Activated CD4-positive, CD25-positive, alpha-beta regulatory T cell treated with anti-CD3 and anti-CD28 coated beads, Interleukin-2, amount 50 U/mL, for 24 hours (primary cell): ENCODE data around the gene TMPRSS11E.
"Not testable (repeated sequence)": the region's sequence is repeated elsewhere in the genome, so short reads cannot be mapped to it uniquely, and the experiment has no call there.

Source experiments
- ATAC-seq, 2 donors: fragments of 150-1000 bp; cut with Tn5 transposase; one replicate each; pipeline ENCODE4 v1.10.0; 2021; ENCODE audit warnings: mild to moderate bottlenecking in 1 of 2, moderate library complexity in 1 of 2

Gene TMPRSS11E

GRCh38 chr4:68462691-68463090, 15.4 kb downstream of the TMPRSS11E start:
- no peak for ATAC-seq

GRCh38 chr4:68463796-68464195, 16.5 kb downstream of the TMPRSS11E start:
- ATAC-seq: no peak

GRCh38 chr4:68465058-68465457, 17.8 kb downstream of the TMPRSS11E start:
- ATAC-seq: no peak

DNA sequence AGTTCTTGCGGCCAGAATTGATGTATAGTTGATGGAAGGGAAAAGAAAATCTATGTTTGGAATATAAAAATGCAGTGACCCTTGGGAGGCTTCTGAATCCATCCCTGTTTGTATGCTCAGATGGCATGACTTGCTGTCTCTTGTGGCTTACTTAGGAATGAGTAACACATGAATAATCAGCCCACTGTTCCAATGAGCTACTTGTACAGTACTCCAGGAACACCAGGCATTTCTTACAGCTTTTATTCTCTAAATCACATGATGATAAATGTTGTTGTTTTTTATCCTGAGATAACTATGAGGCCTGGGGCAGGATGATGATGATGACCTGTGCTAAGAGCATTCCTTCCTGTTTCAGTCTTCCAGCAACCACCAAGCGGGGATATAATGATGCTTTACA, 18.9 kb downstream of the TMPRSS11E start:
- no peak for ATAC-seq

GRCh38 chr4:68466751-68467150, 19.5 kb downstream of the TMPRSS11E start:
- no peak for ATAC-seq

DNA sequence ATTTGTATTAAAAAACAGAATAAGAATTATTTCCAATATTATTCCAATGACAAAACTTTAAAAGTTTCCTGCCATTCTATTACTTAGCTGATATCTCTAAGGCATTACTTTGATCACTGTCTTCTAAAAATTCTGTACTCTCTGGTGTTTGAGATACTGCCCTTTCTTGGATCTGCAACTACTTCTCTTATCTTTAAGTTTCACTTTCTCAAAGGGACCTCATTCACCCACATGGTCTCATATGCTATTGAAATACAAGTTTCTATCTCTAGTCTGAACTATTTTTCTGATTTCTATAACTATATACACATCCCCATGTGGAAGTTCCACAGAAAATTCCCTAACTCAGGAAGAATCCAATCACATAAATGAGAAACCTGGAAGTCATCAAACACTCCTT, 22.2 kb downstream of the TMPRSS11E start:
- ATAC-seq: no peak

DNA sequence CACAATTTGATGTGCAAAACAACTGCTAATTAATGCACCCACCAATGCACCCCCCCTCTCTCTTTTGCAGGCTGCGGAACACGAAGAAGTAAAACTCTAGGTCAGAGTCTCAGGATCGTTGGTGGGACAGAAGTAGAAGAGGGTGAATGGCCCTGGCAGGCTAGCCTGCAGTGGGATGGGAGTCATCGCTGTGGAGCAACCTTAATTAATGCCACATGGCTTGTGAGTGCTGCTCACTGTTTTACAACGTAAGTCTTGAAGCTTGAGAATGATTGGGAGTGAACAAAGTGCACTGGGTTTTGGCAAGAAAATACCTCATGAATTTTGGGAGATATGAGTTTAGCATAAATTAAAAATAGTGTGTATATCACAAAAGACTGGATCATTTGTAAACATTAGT, 28.9 kb downstream of the TMPRSS11E start:
- no peak for ATAC-seq

GRCh38 chr4:68489338-68489737, 42.1 kb downstream of the TMPRSS11E start:
- ATAC-seq: no peak

- no peak for ATAC-seq
These were observed 43.7 kb downstream of the TMPRSS11E start for GRCh38 chr4:68490826-68491457.

DNA sequence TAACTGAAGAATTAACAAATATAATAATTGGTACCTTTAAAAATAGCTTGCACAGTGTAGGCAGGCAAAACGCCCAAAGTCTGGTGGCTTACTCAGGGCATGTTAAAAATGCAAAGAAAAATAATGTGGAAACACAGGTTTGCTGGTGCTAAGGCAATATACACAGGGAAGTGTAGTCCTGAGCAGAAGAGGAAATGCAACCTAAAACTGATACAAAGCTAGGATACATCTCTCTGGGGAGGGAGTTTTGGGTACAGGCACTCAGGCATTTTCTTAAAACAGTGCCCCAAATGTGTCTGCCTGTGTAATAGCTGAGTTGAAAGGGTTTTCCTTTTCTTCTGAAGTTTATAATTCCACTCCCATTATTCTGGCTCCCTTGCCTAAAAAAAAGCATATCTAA, 47.4 kb downstream of the TMPRSS11E start:
- ATAC-seq: no peak

- ATAC-seq: peak; percentile 66 to 86
These were observed 51.2 kb downstream of the TMPRSS11E start for GRCh38 chr4:68498413-68499007.

GRCh38 chr4:68499021-68499420, 51.8 kb downstream of the TMPRSS11E start:
- ATAC-seq: no peak

GRCh38 chr4:68503462-68503861, 56.2 kb downstream of the TMPRSS11E start:
- not testable (repeated sequence) for ATAC-seq

DNA sequence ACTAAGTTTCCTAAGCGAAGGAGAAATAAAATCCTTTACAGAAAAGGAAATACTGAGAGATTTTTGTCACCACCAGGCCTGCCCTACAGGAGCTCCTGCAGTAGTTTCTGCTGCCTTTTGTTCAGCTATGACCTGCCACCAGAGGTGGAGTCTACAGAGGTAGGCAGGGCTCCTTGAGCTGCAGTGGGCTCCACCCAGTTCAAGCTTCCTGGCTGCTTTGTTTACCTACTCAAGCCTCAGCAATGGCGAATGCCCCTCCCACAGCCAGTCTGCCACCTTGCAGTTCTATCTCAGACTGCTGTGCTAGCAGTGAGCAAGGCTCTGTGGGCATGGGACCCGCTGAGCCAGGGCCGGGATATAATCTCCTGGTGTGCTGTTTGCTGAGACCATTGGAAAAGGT, 57.6 kb downstream of the TMPRSS11E start:
- ATAC-seq: not testable (repeated sequence)

- peak in 1 of 2 donors; percentile 30 for ATAC-seq
These were observed 58.2 kb downstream of the TMPRSS11E start for GRCh38 chr4:68505452-68505851.

DNA sequence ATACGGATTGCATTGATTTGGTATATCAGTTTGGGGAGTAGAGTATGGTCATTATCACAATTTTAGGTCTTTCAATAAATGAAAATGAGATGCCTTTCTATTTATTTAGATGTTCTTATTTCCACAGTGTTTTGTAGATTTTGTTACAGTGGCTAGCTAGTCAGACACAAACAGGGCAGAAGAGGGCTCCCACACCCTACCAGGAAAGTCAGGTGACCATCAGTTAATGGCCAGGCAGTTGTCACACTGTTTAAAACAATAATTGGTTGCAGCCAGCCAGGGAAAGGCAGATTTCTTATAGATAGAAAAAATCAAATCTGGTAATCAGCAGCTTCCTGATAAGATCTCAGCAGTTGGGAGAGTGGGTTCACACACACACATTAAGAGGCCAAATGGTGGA, 71.6 kb downstream of the TMPRSS11E start:
- no peak for ATAC-seq

- ATAC-seq: no peak
These were observed 73.7 kb downstream of the TMPRSS11E start for GRCh38 chr4:68520985-68521384.

DNA sequence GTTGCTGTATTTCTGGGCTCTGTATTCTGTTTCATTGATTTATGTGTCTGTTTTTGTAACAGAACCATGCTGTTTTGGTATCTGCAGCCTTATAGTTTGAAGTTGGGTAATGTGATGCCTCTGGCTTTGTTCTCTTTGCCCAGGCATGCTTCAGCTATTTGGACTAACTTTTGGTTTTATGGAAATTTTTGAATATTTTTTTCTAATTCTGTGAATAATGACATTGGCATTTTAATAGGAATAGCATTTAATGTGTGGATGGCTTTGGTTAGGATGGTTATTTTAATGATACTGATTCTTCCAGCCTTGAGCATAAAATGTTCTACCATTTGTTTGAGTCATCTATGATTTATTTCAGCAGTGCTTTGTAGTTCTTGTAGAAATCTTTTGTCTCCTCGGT, 75.0 kb downstream of the TMPRSS11E start:
- ATAC-seq: not testable (repeated sequence)

GRCh38 chr4:68535974-68536373, 88.7 kb downstream of the TMPRSS11E start:
- ATAC-seq: no peak

GRCh38 chr4:68536375-68536774, 89.1 kb downstream of the TMPRSS11E start:
- ATAC-seq: no peak

- ATAC-seq: not testable (repeated sequence)
These were observed 95.5 kb downstream of the TMPRSS11E start for GRCh38 chr4:68542742-68543141.
